Hematopoietic multipotent progenitor cell treated with erythropoietin and hydrocortisone succinate and interleukin-3 and kit ligand, for 4 days (in vitro differentiated cells): ENCODE data around the gene UIMC1.

ENCODE experiments used
- DNase-seq: peaks from one replicate; pipeline ENCODE4 v3.0.0-alpha.2; 2015

The UIMC1 gene

DNA sequence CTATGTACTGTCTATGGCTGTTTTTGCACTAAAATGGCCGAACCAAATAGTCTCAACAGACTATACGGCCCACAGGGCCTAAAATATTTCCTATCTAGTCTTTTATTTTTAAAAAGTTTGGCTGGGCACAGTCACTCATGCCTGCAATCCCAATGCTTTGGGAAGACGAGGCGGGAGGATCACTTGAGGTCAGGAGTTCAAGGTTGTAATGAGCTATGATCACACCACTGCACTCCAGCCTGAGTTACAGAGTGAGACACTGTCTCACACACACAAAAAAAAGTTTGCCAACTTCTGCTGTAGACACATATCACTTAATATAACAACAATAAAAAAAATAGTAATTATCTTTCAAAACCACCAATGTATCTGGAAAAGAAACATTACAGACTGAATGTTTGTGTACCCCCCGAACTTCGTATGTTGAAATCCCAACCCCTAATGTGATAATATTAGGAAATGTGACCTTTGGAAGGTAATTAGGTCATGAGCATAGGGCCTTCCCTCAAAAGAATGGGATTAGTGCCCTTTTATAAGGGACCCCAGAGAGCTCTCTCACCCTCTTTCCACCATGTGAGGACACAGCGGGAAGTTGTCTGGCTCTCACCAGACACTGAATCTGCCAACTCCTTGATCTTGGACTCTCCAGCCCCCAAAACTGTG, 53.9 kb downstream of the UIMC1 start:
- no peak for DNase-seq

DNA sequence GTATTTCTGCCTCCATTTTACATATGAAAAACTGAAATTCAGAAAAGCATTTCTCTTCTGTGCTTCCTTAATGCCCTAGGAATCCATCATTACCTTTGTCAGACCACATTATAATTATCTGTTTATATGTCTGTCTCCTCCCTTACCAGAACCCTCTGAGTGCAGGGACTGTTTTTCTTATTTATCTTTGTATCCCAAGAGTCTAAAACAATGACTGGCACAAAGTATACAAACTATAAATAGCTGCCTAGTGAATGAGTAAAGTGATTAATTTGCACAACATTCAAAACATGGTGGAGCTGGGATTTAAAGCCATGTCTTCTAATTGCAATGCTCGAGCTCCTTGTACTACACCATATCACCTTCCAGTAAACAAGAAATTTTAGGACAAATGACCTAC, 58.1 kb downstream of the UIMC1 start:
- no peak for DNase-seq

DNA sequence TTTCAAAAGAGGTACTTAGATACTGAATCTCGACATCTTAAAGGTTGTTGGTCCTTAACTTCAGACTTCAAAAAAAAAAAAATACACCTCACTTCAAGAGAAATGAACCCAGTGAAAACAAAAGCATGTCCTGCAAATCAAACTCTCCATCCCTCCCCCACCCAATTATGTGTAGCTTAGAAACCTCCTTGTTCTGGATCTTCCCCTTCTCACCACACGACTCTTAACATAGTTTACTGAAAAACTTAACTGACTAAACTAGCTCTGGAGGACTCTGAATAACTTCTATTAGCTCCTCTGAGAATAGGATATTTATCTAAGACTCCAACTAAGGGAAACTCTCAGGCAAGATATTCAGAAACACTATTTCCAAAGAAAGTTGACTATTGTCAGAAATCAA, 58.7 kb downstream of the UIMC1 start:
- no peak for DNase-seq

DNA sequence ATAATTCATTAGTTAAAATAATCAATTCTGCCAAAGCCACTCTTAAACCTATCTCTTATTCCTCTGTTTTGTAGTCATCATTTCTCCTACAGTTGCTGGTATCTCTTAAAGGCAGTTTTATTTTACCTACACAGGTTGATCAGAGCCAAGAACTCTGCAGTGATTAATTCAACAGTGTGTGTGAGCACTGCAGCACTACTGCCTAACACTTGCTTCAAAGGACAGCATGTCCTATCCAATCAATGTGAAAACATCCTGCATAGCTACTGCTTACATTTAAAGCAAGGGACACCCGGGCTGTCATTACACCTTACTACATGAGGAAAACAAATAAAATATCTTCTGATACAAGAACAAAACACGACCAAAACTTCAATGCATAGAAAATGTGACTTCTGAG, 62.3 kb downstream of the UIMC1 start:
- DNase-seq, result no peak

DNA sequence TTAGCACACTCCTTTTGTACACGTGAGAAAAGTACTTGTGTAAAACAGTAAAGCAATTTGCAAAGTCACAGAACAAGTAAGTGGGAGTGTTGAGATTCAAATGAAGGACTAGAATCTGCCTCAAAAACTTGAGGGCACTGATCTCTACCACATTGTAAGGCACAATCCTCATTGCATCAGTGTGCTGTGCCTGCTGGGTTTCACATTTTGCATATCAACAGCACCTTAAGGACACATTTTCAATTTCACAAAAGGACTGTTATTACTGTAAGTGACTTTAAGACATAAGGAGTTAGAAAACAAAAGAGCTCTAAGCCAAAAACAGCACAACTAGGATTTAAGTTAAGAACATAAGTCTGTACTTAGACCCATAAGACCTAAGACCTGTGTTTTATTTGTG, 62.8 kb downstream of the UIMC1 start:
- no peak for DNase-seq

DNA sequence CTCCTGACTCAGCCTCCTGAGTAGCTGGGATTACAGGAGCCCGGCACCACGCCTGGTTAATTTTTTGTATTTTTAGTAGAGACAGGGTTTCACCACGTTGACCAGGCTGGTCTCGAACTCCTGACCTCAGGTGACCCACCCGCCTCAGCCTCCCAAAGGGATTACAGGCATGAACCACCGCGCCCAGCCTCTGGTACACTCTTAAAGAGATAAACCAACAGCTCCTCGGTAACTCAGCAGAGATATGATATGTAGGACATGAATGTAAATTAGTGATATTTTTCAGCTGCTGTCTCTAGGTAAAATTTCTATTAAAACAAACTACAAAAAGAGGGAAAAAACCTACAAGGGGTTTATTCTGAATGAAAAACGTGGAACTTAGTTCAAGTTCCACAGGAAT, 64.6 kb downstream of the UIMC1 start:
- DNase-seq, result peak; percentile 42

DNA sequence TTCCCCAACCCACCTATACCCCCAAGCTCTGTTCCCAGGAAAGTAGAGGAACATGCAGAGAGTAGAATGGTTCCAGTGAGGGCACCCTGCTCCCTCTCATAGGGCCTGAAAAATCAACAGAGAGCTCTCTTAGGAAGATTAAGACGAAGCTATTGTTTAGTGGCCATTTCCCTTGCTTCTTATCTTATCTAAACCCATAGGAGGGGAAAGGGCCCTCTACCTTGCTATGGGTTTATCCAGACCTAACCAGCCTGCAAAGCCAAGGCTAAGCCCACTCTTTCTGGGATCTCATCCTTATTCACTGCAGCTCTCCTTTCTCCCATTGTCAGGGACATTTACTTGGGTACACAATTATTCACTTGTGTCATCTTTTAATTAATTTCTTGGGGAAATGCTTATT, 68.1 kb downstream of the UIMC1 start:
- DNase-seq, result no peak

DNA sequence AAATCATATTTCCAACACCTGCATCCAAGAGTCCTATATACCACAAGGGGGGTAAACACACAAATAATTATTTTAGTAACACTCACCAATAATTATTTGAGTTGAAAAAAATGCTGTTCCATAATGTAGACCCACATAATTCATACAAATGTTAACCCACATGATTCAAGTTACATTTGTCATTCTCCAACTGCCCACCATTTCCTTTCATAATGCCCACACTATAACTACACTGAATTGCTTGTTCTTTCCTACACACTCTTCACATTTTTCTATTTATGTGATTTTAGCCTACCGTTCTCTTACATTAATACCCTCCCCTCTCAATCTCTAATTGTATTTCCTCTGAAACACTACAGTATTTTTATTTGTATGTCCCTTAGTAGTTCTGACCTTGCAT, 71.6 kb downstream of the UIMC1 start:
- DNase-seq, result no peak

DNA sequence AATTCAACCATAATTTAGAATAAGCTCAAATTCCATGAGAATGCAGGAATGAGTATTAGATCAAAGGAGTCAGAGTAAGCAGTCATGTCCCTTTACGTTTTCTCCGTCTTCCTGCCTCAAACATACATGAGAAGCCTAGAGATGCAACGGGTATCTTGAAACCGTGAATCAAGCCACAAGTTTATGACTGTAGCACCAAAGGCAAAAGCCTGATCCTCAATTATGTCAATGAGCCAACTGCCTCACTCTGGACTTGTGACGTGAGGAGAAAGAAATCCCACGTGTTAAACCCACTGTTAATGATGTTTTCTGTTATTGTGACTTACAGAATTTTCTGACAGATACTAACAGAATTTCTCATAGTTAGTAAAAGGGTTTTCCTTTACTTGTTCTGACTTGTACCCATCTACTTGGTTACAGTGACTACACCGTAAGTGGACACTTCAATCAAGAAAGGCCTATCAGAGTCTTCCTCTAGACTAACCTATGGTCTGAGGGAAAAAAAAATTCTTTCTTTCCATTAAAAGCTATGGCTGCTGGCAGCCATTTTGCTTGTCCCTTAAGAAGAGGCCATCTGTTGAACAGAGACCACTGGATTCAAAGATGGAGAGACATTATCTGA, 72.2 kb downstream of the UIMC1 start:
- no peak for DNase-seq

DNA sequence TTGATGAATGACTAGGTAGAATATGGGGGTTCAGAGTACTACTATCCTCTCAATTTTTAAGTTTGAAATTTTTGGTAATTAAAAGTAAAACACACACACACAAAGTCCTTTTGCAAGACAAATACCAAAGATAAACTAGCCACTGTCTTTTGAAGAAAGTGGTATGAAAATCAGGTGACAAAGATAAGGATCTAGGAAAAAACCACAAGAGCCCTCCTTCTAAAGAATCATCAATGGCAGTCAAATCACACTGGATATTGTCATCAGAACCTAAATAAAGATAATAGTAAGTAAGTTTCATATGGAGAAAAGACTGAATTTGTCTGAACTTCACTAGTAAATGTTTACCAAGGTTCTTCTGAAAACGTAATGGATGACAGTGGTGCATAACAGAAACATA, 76.9 kb downstream of the UIMC1 start:
- DNase-seq, result peak; percentile 27

DNA sequence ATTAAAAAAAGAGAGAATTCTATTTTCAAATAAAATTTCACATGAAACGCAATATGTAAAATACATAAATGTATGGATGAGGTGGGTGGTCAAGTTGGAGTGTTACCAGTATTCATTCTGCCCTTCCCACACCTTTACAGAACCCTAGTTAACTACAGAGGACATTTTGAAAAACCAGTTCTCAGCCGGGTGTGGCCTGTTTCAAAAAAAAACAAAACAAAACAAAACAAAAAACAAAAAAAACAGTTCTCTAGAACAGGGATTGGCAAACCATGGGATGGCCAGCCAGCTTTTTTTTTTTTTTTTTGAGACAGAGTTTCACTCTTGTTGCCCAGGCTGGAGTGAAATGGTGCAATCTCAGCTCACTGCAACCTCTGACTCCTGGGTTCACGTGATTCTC, 79.0 kb downstream of the UIMC1 start:
- DNase-seq, result no peak

DNA sequence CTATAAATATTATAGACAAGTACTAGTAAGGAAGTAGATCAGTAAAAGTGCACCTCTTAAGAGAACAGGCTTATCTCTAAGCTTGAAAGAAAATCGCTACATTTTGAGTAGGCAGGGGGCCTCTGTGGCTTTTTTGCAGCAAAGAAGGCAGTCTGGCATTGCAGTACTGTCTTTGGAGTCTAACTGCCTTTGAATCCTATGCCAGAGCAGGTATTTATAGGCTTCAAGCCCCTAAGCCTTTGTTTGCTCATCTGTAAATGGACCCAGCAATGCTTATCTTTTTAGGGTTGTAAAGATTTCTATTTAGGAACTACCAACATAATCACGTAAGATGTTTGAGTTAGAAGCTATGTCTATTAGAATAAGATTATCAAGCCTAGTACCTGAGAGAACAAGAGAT, 83.8 kb downstream of the UIMC1 start:
- DNase-seq, result no peak

DNA sequence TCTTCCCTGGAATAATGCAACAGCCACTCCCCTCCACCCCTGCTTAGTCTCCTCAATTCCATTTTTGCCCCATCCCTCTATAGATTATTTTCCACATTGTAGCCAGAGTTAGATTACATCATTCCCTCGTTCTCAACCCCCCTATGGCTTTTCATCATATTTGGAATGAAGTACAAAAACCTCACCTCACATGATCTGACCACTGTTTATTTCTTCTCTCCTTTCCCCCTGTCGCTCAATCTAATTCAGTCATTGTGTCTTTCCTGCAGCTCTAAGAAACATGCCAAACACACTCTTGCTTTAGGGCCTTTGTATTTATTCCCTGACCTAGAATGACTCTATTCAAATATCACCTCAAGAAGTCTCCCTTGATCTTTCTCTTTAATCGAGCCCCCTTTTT, 84.9 kb downstream of the UIMC1 start:
- DNase-seq, result no peak

DNA sequence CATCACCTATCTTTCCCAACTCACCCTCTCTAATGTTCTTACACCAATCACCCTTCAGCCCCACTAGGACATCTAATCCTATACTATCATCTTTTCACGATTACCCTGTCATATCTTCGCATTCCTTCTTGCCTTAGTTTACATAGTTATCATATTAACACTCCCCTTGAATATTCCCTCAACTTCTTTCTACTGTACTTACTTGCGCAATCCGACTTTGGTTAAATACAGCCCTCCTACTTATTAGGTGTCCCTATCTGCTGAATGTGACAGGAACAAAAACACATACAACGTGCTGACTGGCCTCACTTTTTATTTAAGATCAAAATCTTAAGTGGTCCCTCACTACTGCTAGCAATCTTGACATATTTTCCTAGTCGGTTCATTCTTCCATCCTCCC, 88.0 kb downstream of the UIMC1 start:
- no peak for DNase-seq

DNA sequence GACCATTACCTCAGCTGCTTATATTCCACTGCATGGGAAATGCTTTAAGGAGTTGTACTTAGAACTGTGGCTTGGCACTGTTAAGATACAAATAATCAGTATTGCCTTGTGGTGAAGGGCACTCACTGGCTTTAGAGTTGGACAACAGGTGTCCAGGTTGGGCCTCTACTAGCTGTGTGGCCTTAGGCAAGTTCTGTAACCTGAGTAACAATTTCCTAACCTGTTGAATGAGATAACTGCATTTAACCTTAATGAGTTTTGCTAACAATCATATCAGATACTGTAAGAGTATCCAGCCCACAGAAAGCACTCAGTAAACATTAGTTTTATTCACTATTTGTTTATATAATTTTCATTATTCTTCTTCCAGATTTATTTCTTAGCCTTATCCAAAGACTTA, 90.2 kb downstream of the UIMC1 start:
- DNase-seq, result no peak

DNA sequence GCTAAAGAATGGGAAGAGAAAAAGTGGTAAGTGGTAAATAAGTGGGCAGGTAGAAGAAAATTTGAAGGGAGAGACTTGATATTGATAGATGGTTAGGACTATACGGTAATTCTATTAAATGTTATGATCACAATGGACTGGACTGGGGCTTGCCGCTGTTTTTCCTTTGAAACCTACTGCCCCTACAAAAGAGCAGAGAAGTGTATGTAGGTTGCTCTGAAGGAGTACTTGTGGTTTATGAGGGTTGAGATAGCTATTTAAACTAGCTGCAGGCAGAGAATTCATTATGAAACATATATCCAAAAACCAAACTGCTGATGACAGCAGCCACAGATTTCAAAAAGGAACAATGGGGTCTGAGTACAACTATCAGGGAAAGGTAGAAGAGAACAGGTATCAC, 90.7 kb downstream of the UIMC1 start:
- no peak for DNase-seq

DNA sequence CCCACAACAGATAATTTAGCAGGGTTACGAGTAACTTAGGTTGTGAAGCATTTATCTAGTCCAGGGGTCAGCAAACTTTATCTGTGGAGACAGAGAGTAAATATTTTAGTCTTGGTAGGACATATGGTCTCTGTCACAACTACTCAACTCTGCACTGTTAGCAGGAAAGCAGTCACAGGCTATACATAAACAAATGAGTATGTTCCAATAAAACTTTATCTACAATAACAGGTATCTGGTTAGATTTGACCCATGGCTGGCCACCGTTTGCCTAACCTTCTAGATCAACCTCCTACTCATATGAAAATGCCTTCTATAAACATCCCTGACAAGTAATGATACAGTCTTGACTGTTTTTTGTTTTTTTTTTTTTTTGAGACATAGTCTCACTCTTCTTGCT, 94.5 kb downstream of the UIMC1 start:
- DNase-seq, result no peak

DNA sequence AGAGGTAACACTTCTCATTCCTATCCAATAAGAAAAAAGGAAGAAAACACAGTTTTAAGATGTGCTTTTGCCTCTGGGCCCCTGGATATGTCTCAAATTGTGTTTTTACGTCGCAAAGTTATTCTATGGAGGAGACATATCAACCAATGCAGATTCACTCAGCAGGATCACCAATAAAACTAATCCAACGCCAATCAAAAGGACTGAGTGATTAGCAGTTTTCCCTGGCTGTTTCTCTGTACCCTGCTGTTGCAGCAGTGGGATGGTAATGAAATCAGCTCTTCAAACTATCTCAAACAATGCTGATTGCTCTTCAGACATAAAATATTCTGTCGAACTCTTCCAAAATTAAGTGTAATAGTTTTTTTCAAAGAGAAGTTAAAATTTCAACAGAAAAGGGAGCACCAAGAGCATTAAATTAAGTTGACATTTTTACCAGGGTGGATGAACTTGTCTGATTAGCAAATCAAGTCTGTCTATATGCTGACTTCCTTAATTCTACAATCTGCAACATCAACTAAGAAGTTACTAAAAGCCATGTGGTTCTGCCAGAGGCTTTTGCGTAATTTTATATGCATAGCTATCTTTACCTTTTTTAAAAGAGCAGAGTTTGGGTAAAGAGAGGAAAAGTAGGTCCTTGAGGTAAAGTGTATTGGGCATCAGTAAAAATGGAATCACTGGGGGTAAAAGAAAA, 97.8 kb downstream of the UIMC1 start:
- peak; percentile 47 for DNase-seq

DNA sequence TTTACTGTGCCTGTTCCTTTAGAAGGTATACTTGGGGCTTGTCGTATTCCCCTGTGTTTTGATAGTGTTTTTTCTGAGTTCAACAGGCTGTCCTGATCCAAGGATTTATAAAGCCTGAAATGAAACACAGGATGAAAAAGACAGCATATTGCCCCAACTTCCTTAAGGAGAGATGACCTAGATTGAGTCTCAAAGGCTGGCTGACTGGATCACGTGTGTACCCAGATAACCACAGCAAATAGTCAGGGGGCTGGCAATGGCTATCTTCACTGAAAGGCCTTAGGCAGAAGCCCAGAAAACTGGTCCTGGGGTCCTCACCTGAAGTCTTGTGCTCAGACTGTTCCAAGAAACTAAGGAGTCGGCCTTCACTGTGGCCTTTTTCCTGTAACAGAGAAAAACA, 99.8 kb downstream of the UIMC1 start:
- no peak for DNase-seq

DNA sequence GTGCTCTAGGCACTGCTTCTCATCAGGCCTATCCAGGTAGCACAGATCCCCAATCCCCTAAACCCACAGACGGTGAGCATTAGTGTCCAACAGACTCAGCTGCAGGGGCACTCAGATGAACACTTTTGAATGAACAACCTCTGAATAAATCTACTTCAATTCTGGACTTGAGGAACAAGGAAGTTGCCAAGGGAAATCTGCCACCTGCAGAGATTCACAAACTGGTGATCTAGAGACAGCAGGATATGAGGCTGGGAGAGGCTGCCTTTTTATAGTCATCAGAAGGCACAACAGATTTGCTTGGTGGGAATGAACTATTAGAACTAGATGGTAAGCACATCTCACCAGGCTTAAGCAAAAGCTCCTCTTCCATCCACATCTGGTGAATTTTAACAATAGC, 100.5 kb downstream of the UIMC1 start:
- DNase-seq, result no peak

DNA sequence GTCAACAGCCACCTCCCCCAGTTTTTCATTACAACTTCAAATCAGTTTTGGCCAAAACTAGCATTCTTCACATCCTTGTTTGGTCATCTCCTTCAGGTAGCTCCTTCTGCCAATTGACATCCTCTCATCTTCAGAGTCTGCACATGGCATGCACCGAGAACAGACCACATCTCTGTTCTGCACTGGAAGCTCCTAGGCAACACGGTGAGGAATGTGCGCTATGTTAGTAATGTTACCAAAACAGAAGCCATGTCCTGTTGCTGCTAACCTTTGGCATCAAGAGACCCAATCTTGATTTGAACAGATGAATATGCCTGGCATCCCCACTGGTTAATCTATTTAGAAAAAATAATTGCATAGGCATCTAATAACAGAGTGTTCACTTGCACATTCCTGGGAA, 102.3 kb downstream of the UIMC1 start:
- no peak for DNase-seq

DNA sequence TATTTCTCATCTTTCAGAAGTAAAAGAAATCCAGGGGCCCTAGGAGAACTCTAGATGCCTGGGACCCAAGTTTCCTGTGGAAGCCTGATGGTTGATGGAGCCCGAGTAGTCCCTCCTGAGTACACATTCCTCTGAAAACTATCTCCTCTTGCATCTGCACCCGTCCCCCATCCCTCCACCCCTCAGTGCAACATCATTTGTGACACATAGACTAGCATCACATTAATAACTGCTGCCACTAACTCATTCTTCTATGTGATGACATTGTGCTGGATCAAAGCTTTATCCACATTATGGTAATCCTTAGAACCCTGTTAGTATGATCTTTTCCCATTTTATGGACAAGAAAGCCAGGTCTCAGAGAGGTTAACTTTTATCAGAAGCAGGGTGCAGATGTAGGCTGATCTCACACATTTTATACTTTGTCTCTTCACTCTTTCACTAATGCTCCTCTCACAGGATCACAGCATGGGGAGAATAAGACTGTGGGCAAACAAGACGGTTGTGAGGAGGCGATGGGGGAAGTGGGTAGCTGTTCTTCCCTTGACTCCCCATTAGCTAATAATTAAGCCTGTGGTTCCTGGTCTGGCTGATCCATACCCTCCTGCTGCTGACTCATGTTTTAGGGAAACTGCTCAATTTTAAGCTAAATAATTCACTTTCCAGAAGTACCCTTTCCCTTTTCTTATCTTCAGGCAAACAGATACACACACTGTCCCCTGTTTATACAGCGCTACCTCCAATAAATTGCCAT, 103.5 kb downstream of the UIMC1 start:
- no peak for DNase-seq

DNA sequence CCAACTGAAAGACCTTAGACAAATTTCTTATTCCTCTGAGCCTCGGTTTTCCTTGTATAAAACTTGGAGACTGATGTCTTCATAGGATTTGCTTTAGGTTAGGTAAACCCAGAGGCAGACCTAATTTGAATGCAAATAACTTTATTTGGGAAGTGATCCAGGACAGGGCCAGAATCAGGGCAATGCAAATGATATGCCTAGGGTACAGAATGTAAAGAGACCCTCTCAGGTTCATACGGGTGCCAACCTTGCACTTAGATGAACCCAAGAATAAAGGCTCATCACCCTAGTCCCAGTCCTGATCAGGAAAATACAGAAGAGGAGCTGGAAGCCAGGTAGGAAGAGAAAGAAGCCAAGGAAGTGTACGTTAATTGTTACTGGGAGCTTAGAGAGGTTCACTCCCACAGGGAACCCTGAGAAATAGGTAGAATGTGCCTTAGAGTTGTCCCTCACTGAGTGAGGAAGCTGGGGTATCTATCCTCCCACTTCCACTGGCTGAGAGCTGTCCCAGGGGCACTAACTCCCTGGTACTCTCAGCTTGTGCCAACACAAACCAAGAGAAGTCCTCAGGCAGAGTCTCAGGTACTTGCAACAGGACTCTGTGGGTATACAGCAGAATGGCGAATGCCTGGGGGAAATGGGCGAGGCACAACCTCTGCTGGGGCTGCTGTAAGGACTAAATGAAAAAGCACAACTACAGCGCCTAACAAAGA, 104.3 kb downstream of the UIMC1 start:
- DNase-seq, result no peak
